HepG2 (cell line): ENCODE measurements around the gene TSEN54. TPM values are rescaled to one million over a fixed set of nuclear protein-coding genes. Genes with fewer than 3 reads are reported as not detected.

Source experiments
- ATAC-seq: fragments of 200-7000 bp; cut with Tn5 transposase; 3 replicates; pipeline ENCODE4 v1.9.1; 2020; ENCODE audit warnings: mild to moderate bottlenecking, moderate library complexity
- BruUV-seq: library from RNA; stranded (reverse); fragments of 400-500 nt; replicated peaks from 2 replicates; lab custom pipeline; 2021; lab: Mats Ljungman, UMichigan
- CTCF ChIA-PET: fragments of 300-600 bp; formaldehyde crosslinking; extraction: SDS; loops from one replicate; lab custom pipeline; 2021; ENCODE audit warnings: low total read pairs, inconsistent platforms, low intra/inter-chr PET ratio; lab: Yijun Ruan, JAX
- POLR2A ChIA-PET: fragments of 350-600 bp; sonication (Branson Sonifier 250); formaldehyde crosslinking; loops from one replicate; lab custom pipeline; 2020; ENCODE audit warnings: antibody characterized with exemption, inconsistent platforms; lab: Yijun Ruan, JAX
- DNase-seq: peaks from one replicate; pipeline ENCODE4 v3.0.0-alpha.2; 2015; ENCODE audit warnings: low spot score
- FAIRE-seq: peaks from 3 replicates; lab custom pipeline; 2011; peaks lifted over from hg19 to GRCh38; lab: Jason Lieb, UNC
- H2AFZ ChIP-seq: one replicate; pipeline ENCODE4 v1.6.1; 2011; ENCODE audit warnings: low read length, inconsistent platforms
- H3K27ac ChIP-seq: fragments of 300-600 bp; 3 replicates; pipeline ENCODE4 v1.8.0; 2011; ENCODE audit warnings: mixed run types, mild to moderate bottlenecking, mixed read lengths, low read length, inconsistent platforms; ENCODE audit not compliant: insufficient read depth; ENCODE audit errors: extremely low read length
- H3K27me3 ChIP-seq, 2 experiments: fragments of 200-600 bp in 1 of 2; 2 replicates in 1 of 2; 3 replicates in 1 of 2; pipeline versions ENCODE4 v1.6.0 to v1.8.0; 2011; ENCODE audit warnings: low read length in 2 of 2, mild to moderate bottlenecking in 2 of 2, moderate library complexity in 2 of 2, inconsistent platforms in 1 of 2; ENCODE audit not compliant: insufficient read depth in 2 of 2, control insufficient read depth in 1 of 2
- H3K36me3 ChIP-seq, 2 experiments: fragments of 200-600 bp in 1 of 2; replicated peaks in 1 of 2; 2 replicates in 1 of 2; 3 replicates in 1 of 2; pipeline versions ENCODE4 v1.5.1 to v1.8.0; 2011; ENCODE audit warnings: low read length in 2 of 2, inconsistent platforms in 1 of 2; ENCODE audit not compliant: insufficient read depth in 2 of 2, control insufficient read depth in 1 of 2
- H3K4me1 ChIP-seq: 2 replicates; pipeline ENCODE4 v1.5.1; 2012; ENCODE audit warnings: low read length, inconsistent platforms; ENCODE audit not compliant: insufficient read depth
- H3K4me2 ChIP-seq: 2 replicates; pipeline ENCODE4 v1.6.0; 2011; ENCODE audit warnings: low read depth, low read length, inconsistent platforms
- H3K4me3 ChIP-seq, 3 experiments: fragments of 200-600 bp in 1 of 3; sonication (generic), shearing (Covaris generic) in 1 of 3; replicated peaks in 1 of 3; 2 replicates each; pipeline ENCODE4 v1.5.1; 2011 to 2016; ENCODE audit warnings: low read length in 3 of 3, inconsistent platforms in 2 of 3, low read depth in 2 of 3, mild to moderate bottlenecking in 2 of 3, control low read depth in 1 of 3, mixed read lengths in 1 of 3; ENCODE audit not compliant: insufficient read depth in 1 of 3
- H3K79me2 ChIP-seq: one replicate; pipeline ENCODE4 v1.6.1; 2011; ENCODE audit warnings: low read length, inconsistent platforms; ENCODE audit not compliant: insufficient read depth
- H3K9ac ChIP-seq: 2 replicates; pipeline ENCODE4 v1.6.0; 2011; ENCODE audit warnings: mild to moderate bottlenecking, low read depth, low read length, inconsistent platforms; ENCODE audit not compliant: insufficient read depth
- H3K9me3 ChIP-seq: 2 replicates; pipeline ENCODE4 v1.5.1; 2012; ENCODE audit warnings: mild to moderate bottlenecking, low read length
- H4K20me1 ChIP-seq: 2 replicates; pipeline ENCODE4 v1.6.0; 2011; ENCODE audit warnings: inconsistent platforms, mild to moderate bottlenecking, low read length, moderate library complexity; ENCODE audit not compliant: insufficient read depth
- DZIP1 ChIP-seq: sonication (generic); formaldehyde crosslinking; IDR thresholded peaks from 2 replicates; pipeline ENCODE4 v1.5.0; 2020; ENCODE audit warnings: mild to moderate bottlenecking, missing genetic modification reagents
- KDM6A ChIP-seq: IDR thresholded peaks from 2 replicates; pipeline ENCODE4 v1.6.1; 2016; ENCODE audit warnings: low read depth
- SIX1 ChIP-seq: sonication (generic); formaldehyde crosslinking; IDR thresholded peaks from 2 replicates; pipeline ENCODE4 v1.4.0; 2020; ENCODE audit warnings: missing genetic modification reagents, borderline replicate concordance
- ZNF614 ChIP-seq: IDR thresholded peaks from 2 replicates; pipeline ENCODE4 v1.6.1; 2018; ENCODE audit warnings: missing biosample characterization, missing genetic modification reagents, inconsistent platforms, borderline replicate concordance
- WGBS: methylation state at CpG from one replicate; pipeline ENCODE4 v1.1.6; 2017; ENCODE audit warnings: low lambda C conversion rate; 5-methylcytosine and 5-hydroxymethylcytosine counted together
- in situ Hi-C: cut with HindIII; loops from 2 replicates; pipeline ENCODE4 v1.10.0; 2017; ENCODE audit warnings: low pct_unique_long_range_greater_than_20kb; ENCODE audit not compliant: extremely low pct_ligation_motif_present
- intact Hi-C: fragments of 100-400 bp; cut with micrococcal nuclease; formaldehyde crosslinking; loops from one replicate; pipeline ENCODE4 v1.10.0; 2022; ENCODE audit not compliant: unreplicated experiment
- polyA plus RNA-seq, 8 experiments: library from polyadenylated mRNA; depleted of rRNA in 3 of 8; stranded (reverse) in 7 of 8; unstranded in 1 of 8; fragments of >200 nt; fragmentation: Illumina TruSeq in 4 of 8; extraction: Trizol in 4 of 8; gene quantifications; 2 replicates each; pipeline versions ENCODE4 v1.2.1 to v1.2.3, GENCODE V29; 2011 to 2016; ENCODE audit warnings: low read depth in 4 of 8, missing spikeins in 1 of 8, mixed read lengths in 1 of 8; ENCODE audit not compliant: insufficient read depth in 1 of 8
- total RNA-seq, 5 experiments: library from RNA; depleted of rRNA; stranded (reverse); fragments of >200 nt; fragmentation: Illumina TruSeq; extraction: Trizol; gene quantifications; 2 replicates each; pipeline ENCODE4 v1.2.3, GENCODE V29; 2016; ENCODE audit warnings: low read depth in 1 of 5

Gene TSEN54
- total and polyA plus RNA-seq, 2 of the 13 experiments (the other 11 are each of a cell fraction or from before 2014, with no cell fraction given) = 62.9 to 63.3 TPM

- TF ChIP-seq ZNF614 (CRISPR knock-in tag) (no peak), SIX1 (CRISPR knock-in tag) (no peak)
Observed at GRCh38 chr17:75488693-75489510, 27.4 kb upstream of the TSEN54 start (continued).

GRCh38 chr17:75489511-75489955, 26.8 kb upstream of the TSEN54 start:
- Histone ChIP-seq H3K9ac (no peak overlapping the region), H3K4me2 (no peak overlapping the region), H4K20me1 (peaks cover 3% of the 10 kb centered on the region; the same call in 1 of the 2 replicates), H3K36me3 (peaks cover 41 to 51% of the 10 kb centered on the region in 2 experiments), H3K4me3 (no peak overlapping the region), H3K4me1 (no peaks in the 10 kb centered on the region), H3K79me2 (no peaks in the 10 kb centered on the region), H3K27ac (no peak overlapping the region), H3K9me3 (no peaks in the 10 kb centered on the region), H3K27me3 (no peaks in the 10 kb centered on the region), H2AFZ (no peak overlapping the region)
- TF ChIP-seq KDM6A (CRISPR knock-in tag) (no peak), DZIP1 (CRISPR knock-in tag) (peak; percentile 36; the same call in 1 of the 2 replicates)
- CTCF ChIA-PET = no interaction called here
- BruUV-seq = no TSS peak
- 96% methylated on average over 14 of the region's 14 CpGs for WGBS
- no peak for FAIRE-seq
- intact Hi-C loops (loop anchor here (5.0 kb wide), 1 partner anchor 62 kb away; no protein-coding TSS in a partner anchor), in situ Hi-C loops (loop anchor here (5.0 kb wide), 1 partner anchor 57 kb away; no protein-coding TSS in a partner anchor)
- POLR2A ChIA-PET = no interaction called here
- ATAC-seq = no peak
- DNase-seq = no peak
